GM12875 (cell line): Measurements from ENCODE around the gene RSPRY1.

Experiments used
- H3K4me3 ChIP-seq: one replicate; pipeline ENCODE4 v1.5.1; 2011; ENCODE audit warnings: low read depth, low read length, control low read depth
- TF ChIP-seq, protein P1 (sequence below): IDR thresholded peaks from 2 replicates; pipeline ENCODE4 v1.5.1; 2011; ENCODE audit warnings: low read depth, mild to moderate bottlenecking, control low read depth, inconsistent platforms, low read length, moderate library complexity, borderline replicate concordance; ENCODE audit not compliant: insufficient read depth

RSPRY1 gene

GRCh38 chr16:57235128-57236021 lies 49.2 kb downstream of the RSPRY1 start:
- TF ChIP-seq, protein P1, sequence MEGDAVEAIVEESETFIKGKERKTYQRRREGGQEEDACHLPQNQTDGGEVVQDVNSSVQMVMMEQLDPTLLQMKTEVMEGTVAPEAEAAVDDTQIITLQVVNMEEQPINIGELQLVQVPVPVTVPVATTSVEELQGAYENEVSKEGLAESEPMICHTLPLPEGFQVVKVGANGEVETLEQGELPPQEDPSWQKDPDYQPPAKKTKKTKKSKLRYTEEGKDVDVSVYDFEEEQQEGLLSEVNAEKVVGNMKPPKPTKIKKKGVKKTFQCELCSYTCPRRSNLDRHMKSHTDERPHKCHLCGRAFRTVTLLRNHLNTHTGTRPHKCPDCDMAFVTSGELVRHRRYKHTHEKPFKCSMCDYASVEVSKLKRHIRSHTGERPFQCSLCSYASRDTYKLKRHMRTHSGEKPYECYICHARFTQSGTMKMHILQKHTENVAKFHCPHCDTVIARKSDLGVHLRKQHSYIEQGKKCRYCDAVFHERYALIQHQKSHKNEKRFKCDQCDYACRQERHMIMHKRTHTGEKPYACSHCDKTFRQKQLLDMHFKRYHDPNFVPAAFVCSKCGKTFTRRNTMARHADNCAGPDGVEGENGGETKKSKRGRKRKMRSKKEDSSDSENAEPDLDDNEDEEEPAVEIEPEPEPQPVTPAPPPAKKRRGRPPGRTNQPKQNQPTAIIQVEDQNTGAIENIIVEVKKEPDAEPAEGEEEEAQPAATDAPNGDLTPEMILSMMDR = no peak
- no peak overlapping the region for H3K4me3 ChIP-seq

DNA sequence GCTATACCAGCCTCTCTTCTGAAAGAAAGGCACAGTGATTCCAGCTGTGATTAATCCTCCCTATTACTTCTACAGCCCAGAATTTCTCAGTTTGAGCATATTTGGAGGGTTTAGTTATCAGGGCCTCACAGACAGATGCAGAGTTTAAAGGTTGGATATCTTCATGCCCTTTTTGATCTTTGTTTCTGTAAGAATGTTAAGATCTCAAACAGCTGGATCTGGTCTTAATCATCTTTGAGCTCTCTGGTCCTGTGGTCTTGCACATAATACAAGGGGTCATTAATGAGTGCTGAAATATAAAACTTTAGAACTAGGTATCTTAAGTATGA lies 49.9 kb downstream of the RSPRY1 start:
- H3K4me3 ChIP-seq = no peak overlapping the region
- TF ChIP-seq, protein P1 = no peak

GRCh38 chr16:57238682-57239081 lies 52.6 kb downstream of the RSPRY1 start:
- TF ChIP-seq, protein P1 = no peak
- H3K4me3 ChIP-seq = no peak overlapping the region

DNA sequence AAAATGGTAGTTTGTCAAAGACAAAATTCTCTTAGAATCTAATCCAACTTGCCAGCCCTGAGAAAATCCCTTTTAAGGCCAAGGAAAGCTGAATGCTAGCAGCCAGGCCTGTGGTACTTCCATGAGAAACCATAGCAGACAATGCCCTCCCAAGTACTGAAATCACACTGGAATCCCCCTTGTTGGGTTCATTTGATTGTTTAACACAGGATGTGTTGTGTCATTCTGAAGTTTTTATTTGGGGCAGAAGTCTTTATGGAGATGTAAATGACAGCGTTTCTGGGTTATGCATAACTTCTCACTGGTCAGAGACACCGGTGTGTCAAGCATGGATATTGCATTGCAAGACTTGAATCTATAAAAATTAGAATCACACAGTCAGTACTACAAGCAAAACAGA lies 53.0 kb downstream of the RSPRY1 start:
- TF ChIP-seq, protein P1 = no peak
- H3K4me3 ChIP-seq = no peak overlapping the region

DNA sequence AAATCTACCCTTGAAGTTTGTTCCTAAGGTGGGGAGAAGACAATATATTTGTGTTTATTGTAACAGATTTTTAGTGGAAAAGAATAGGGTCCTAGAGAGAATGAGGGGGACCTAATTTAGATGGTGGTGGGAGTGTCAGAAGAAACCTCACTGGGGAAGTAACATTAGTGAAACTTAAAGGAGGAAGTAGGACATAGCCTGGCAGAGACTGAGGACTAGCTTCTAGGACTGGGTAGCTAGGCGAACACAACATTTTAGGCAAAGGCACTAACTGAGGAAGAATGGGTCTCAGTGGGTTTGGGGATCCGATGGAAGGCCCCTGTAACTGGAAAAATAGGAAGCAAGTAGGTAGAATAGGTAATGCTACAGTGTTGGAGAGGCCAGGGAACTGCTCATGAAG lies 54.7 kb downstream of the RSPRY1 start:
- H3K4me3 ChIP-seq = no peak overlapping the region
- TF ChIP-seq, protein P1 = no peak

DNA sequence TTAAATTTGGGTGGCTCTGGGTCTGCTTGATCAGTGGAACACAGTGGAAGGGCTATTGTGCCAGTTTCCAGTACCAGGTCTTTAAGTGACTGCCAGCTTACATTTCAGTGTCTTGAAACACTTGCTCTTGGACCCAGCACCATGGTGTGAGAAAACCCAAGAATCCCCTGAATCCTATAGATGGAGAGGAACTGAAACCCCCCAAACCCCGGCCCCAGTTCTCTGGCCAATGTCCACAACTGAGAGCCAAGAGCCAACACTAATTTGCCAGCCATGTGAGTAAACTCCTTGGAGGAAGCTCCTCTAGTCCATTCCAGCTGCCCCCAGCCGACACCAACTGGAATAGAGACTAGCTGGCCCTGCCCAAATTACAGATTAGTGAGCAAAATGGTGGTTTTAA lies 56.5 kb downstream of the RSPRY1 start:
- H3K4me3 ChIP-seq = no peak overlapping the region
- TF ChIP-seq, protein P1 = no peak

DNA sequence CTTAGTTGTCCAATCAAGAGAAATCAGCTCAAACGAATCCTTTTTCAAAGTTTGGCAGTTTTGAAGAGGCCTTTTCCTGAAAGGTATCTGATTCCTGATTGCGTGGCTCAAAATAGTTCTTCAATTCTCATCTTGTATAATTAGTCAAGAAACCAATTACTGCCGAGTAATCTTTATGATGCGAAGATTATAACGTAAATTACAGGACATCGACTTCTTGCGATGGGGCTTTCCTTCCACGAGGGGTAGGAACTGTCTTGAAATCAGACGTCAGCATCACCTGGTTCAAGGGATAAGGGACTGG lies 58.3 kb downstream of the RSPRY1 start:
- TF ChIP-seq, protein P1 = no peak
- H3K4me3 ChIP-seq = peak overlapping the region; percentile 49
